CD4-positive, alpha-beta memory T cell (primary cell): ENCODE data around the gene ARFGEF2. TPM values are rescaled to one million over a fixed set of nuclear protein-coding genes. Genes with fewer than 3 reads are reported as not detected.

ENCODE experiments used
- CTCF ChIA-PET: fragments of 350-600 bp; sonication (Branson Sonifier 250); formaldehyde crosslinking; loops from one replicate; lab custom pipeline; 2021; ENCODE audit warnings: inconsistent platforms; ENCODE audit not compliant: partially characterized antibody; lab: Charles Lee
- POLR2A ChIA-PET: fragments of 350-600 bp; sonication (Branson Sonifier 250); formaldehyde crosslinking; loops from one replicate; lab custom pipeline; 2021; ENCODE audit not compliant: partially characterized antibody; lab: Charles Lee
- DNase-seq, 5 donors: peaks; one replicate each; pipeline versions ENCODE4 v3.0.0 to v3.0.0-alpha.2; 2020 to 2022; ENCODE audit warnings: mixed read lengths in 1 of 5
- H3K27ac ChIP-seq: one replicate; pipeline ENCODE4 v1.7.0; 2013; ENCODE audit warnings: low read depth, low read length
- H3K27me3 ChIP-seq: 2 replicates; pipeline ENCODE4 v1.7.0; 2013; ENCODE audit warnings: mild to moderate bottlenecking, low read length, moderate library complexity; ENCODE audit not compliant: insufficient read depth
- H3K36me3 ChIP-seq: 2 replicates; pipeline ENCODE4 v1.7.0; 2013; ENCODE audit warnings: mild to moderate bottlenecking, low read length, moderate library complexity; ENCODE audit not compliant: insufficient read depth
- H3K4me1 ChIP-seq: 2 replicates; pipeline ENCODE4 v1.7.0; 2013; ENCODE audit warnings: mild to moderate bottlenecking, low read length, moderate library complexity; ENCODE audit not compliant: insufficient read depth
- H3K4me3 ChIP-seq, 2 donors: one replicate each; pipeline ENCODE4 v1.7.0; 2013; ENCODE audit warnings: low read length in 2 of 2, mild to moderate bottlenecking in 1 of 2
- H3K9me3 ChIP-seq, 2 donors: one replicate each; pipeline ENCODE4 v1.7.0; 2013; ENCODE audit warnings: low read length in 2 of 2, control low read depth in 1 of 2; ENCODE audit not compliant: control insufficient read depth in 1 of 2
- H3K27ac Mint-ChIP-seq, 7 donors: one replicate each; pipeline ENCODE4 v1.8.0; 2020 to 2021; ENCODE audit warnings: mixed read lengths in 7 of 7, mild to moderate bottlenecking in 6 of 7, inconsistent platforms in 3 of 7, moderate library complexity in 3 of 7
- H3K27me3 Mint-ChIP-seq, 2 donors: one replicate each; pipeline ENCODE4 v1.8.0; 2020 to 2021; ENCODE audit warnings: mixed read lengths in 2 of 2
- H3K36me3 Mint-ChIP-seq, 2 donors: one replicate each; pipeline ENCODE4 v1.8.0; 2020 to 2021; ENCODE audit warnings: mixed read lengths in 2 of 2, inconsistent platforms in 1 of 2, mild to moderate bottlenecking in 1 of 2
- H3K4me1 Mint-ChIP-seq, 4 donors: one replicate each; pipeline ENCODE4 v1.8.0; 2020 to 2021; ENCODE audit warnings: mixed read lengths in 4 of 4, mild to moderate bottlenecking in 1 of 4
- H3K4me3 Mint-ChIP-seq, 8 donors: one replicate each; pipeline ENCODE4 v1.8.0; 2020 to 2021; ENCODE audit warnings: mixed read lengths in 8 of 8, mild to moderate bottlenecking in 7 of 8, moderate library complexity in 6 of 8, inconsistent platforms in 3 of 8
- H3K9me3 Mint-ChIP-seq, 8 donors: one replicate each; pipeline ENCODE4 v1.8.0; 2020 to 2021; ENCODE audit warnings: mixed read lengths in 8 of 8, mild to moderate bottlenecking in 5 of 8, inconsistent platforms in 3 of 8, moderate library complexity in 1 of 8
- intact Hi-C: fragments of 100-400 bp; cut with micrococcal nuclease; formaldehyde crosslinking; loops from one replicate; pipeline ENCODE4 v1.15.1; 2023
- polyA plus RNA-seq, 2 donors: library from polyadenylated mRNA; unstranded; fragments of 300-500 nt; fragmentation: Illumina TruSeq; gene quantifications; one replicate each; pipeline ENCODE4 v1.2.3, GENCODE V29; 2021
- total RNA-seq, 2 experiments: library from RNA; stranded (reverse); gene quantifications; one replicate each; pipeline ENCODE4 v1.2.3, GENCODE V29; 2021

Gene ARFGEF2
- total and polyA plus RNA-seq, 4 experiments from 2014 or later: 4.7 to 28.1 (median 18.4) TPM

GRCh38 chr20:48906221-48906877 lies 15.2 kb upstream of the ARFGEF2 start:
- Histone ChIP-seq H3K4me3 (no peak overlapping the region), H3K27me3 (no peaks in the 10 kb centered on the region), H3K9me3 (no peaks in the 10 kb centered on the region), H3K36me3 (no peaks in the 10 kb centered on the region), H3K27ac (no peak overlapping the region), H3K4me1 (peaks cover 11% of the 10 kb centered on the region)
- Mint-ChIP-seq H3K9me3 (peaks cover 0 to 12% (median 0%) of the 10 kb centered on the region in 8 donors), H3K4me3 (no peak overlapping the region), H3K27me3 (no peaks in the 10 kb centered on the region), H3K36me3 (no peaks in the 10 kb centered on the region), H3K27ac (peak overlapping the region in 1 of 7 donors; percentile 17), H3K4me1 (peaks cover 10 to 23% (median 15%) of the 10 kb centered on the region in 4 donors)
- CTCF ChIA-PET: interaction anchor here (1.0 to 7.4 kb wide), 7 partner anchors 10 to 271 kb away, joined by 3 to 162 read pairs (median 8); no protein-coding TSS in a partner anchor
- intact Hi-C loops: loop anchor here (5.0 kb wide), 1 partner anchor 84 kb away; no protein-coding TSS in a partner anchor
- POLR2A ChIA-PET: interaction anchor here (0.6 to 2.1 kb wide), 2 partner anchors 128 to 249 kb away, joined by 4 to 10 read pairs; no protein-coding TSS in a partner anchor
- DNase-seq: no peak

DNA sequence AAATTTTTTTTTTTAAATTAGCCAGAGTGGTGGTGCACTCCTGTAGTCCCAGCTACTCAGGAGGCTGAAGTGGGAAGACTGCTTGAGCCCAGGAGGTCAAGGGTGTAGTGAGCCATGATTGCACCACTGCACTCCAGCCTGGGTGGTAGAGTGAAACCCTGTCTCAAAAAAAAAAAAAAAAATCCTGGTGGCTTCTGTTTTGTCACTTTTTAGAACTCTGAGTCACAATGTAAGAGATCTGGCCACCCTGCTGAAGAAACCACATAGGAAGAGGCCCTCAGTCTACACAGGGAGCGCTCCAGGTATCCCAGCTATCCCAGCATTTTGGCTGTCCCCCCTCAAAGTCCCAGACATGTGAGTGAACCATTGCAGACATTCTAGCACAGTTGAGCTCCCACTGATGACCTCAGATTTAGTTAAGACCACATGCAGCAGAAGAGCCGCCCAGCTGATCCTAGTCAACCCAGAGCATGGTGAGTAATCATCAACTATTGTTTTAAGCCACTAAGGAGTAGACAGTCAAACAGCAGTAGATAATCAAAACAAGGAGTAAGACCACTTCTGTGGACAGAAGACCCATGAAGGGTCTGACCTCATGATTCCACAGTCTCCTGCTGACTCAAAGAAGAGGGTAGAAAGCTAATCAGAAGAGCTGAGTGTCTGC lies 12.7 kb upstream of the ARFGEF2 start:
- H3K36me3 Mint-ChIP-seq: no peaks in the 10 kb centered on the region
- no peaks in the 10 kb centered on the region for H3K27me3 Mint-ChIP-seq
- Histone ChIP-seq H3K27ac (no peak overlapping the region), H3K9me3 (no peaks in the 10 kb centered on the region), H3K36me3 (no peaks in the 10 kb centered on the region), H3K27me3 (no peaks in the 10 kb centered on the region), H3K4me1 (peaks cover 11% of the 10 kb centered on the region), H3K4me3 (no peak overlapping the region)
- intact Hi-C loops: loop anchor here (5.0 kb wide), 1 partner anchor 86 kb away; no protein-coding TSS in a partner anchor
- H3K4me1 Mint-ChIP-seq: peaks cover 10 to 23% (median 17%) of the 10 kb centered on the region in 4 donors
- no peak overlapping the region for H3K4me3 Mint-ChIP-seq
- CTCF ChIA-PET: interaction anchor here (0.6 to 7.4 kb wide), 7 partner anchors 14 to 1182 kb away, joined by 3 to 162 read pairs (median 3); no protein-coding TSS in a partner anchor
- H3K27ac Mint-ChIP-seq: peak overlapping the region in 3 of 7 donors; percentile 36 to 92 (median 72)
- peaks cover 0 to 12% (median 0%) of the 10 kb centered on the region in 8 donors for H3K9me3 Mint-ChIP-seq
- no peak for DNase-seq
- POLR2A ChIA-PET: no interaction called here

DNA sequence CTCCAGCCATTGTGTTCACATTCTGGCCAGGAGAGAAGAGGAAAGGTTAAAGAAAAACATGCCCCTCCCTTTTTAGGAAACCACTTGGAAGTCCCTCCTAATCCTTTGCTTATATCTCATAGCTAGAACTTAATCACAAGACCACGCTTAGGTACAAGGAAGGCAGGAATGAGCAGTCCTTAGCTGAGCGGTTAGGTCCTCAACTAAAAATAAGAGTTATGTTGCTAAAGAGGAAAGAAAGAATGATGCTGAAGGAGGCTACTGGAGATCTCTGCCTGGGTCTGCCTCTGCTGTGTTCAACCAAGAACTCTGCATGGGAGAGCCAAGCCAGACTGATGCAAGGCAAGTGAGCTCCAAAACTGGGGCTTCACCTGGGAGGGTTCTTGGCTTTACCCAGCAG lies 11.6 kb upstream of the ARFGEF2 start:
- no peak for DNase-seq
- Mint-ChIP-seq H3K4me3 (peak overlapping the region in 1 of 8 donors; percentile 39), H3K4me1 (peaks cover 7 to 17% (median 14%) of the 10 kb centered on the region in 4 donors), H3K9me3 (peaks cover 0 to 12% (median 0%) of the 10 kb centered on the region in 8 donors), H3K27ac (peak overlapping the region; percentile 23 to 92 (median 81)), H3K27me3 (no peaks in the 10 kb centered on the region), H3K36me3 (no peaks in the 10 kb centered on the region)
- ChIA-PET POLR2A (no interaction called here), CTCF (interaction anchor here (1.2 to 7.4 kb wide), 3 partner anchors 159 to 274 kb away, joined by 3 to 162 read pairs (median 7); no protein-coding TSS in a partner anchor)
- intact Hi-C loops: loop anchor here (5.0 kb wide), 1 partner anchor 88 kb away; no protein-coding TSS in a partner anchor
- Histone ChIP-seq H3K27ac (peak overlapping the region; percentile 13), H3K4me3 (no peak overlapping the region), H3K4me1 (peaks cover 6% of the 10 kb centered on the region), H3K9me3 (no peaks in the 10 kb centered on the region), H3K36me3 (no peaks in the 10 kb centered on the region), H3K27me3 (no peaks in the 10 kb centered on the region)

DNA sequence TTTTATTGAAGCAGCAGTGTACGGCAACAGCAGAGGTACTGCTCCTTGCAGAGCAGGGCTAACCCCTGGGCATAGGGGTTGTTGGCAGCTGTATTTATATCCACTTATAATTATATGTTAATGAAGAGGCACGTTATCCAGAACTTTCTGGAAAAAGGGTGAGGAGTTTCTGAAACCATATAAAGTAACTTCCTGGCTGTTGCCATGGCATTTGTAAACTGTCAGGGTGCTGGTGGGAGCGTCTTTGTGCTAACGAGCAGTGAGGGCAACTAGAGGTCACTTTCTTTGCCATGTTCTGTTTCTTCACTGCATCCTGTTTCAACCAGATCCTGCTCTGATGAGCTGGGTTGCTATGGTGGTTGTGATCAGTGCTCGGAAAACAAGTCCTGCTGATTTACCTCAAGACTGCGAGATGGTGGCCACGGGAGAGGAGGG lies 11.1 kb upstream of the ARFGEF2 start:
- Histone ChIP-seq H3K9me3 (no peaks in the 10 kb centered on the region), H3K4me1 (peaks cover 6% of the 10 kb centered on the region), H3K27ac (peak overlapping the region; percentile 27), H3K4me3 (no peak overlapping the region), H3K36me3 (no peaks in the 10 kb centered on the region), H3K27me3 (no peaks in the 10 kb centered on the region)
- peaks cover 5 to 17% (median 14%) of the 10 kb centered on the region in 4 donors for H3K4me1 Mint-ChIP-seq
- DNase-seq: peak; percentile 49 to 77 (median 69)
- no peaks in the 10 kb centered on the region for H3K36me3 Mint-ChIP-seq
- no peaks in the 10 kb centered on the region for H3K27me3 Mint-ChIP-seq
- ChIA-PET CTCF (interaction anchor here (1.2 to 7.4 kb wide), 3 partner anchors 159 to 275 kb away, joined by 3 to 162 read pairs (median 7); no protein-coding TSS in a partner anchor), POLR2A (no interaction called here)
- peak overlapping the region; percentile 73 to 95 (median 83) for H3K27ac Mint-ChIP-seq
- intact Hi-C loops: no loop called here
- peaks cover 0 to 12% (median 0%) of the 10 kb centered on the region in 8 donors for H3K9me3 Mint-ChIP-seq
- peak overlapping the region in 1 of 8 donors; percentile 39 for H3K4me3 Mint-ChIP-seq

GRCh38 chr20:48912065-48912464 lies 9.4 kb upstream of the ARFGEF2 start:
- peaks cover 6% of the 10 kb centered on the region for H3K4me1 ChIP-seq
- no peak for DNase-seq
- peaks cover 5 to 17% (median 14%) of the 10 kb centered on the region in 4 donors for H3K4me1 Mint-ChIP-seq
- H3K36me3 Mint-ChIP-seq: no peaks in the 10 kb centered on the region
- H3K9me3 Mint-ChIP-seq: peaks cover 0 to 12% (median 0%) of the 10 kb centered on the region in 8 donors
- no peak overlapping the region for H3K27ac ChIP-seq
- no peak overlapping the region for H3K4me3 ChIP-seq
- peak overlapping the region in 3 of 7 donors; percentile 24 to 75 (median 64) for H3K27ac Mint-ChIP-seq
- H3K36me3 ChIP-seq: no peaks in the 10 kb centered on the region
- H3K27me3 Mint-ChIP-seq: no peaks in the 10 kb centered on the region
- no peak overlapping the region for H3K4me3 Mint-ChIP-seq
- H3K27me3 ChIP-seq: no peaks in the 10 kb centered on the region
- POLR2A ChIA-PET: no interaction called here
- H3K9me3 ChIP-seq: no peaks in the 10 kb centered on the region
- intact Hi-C loops: no loop called here
- CTCF ChIA-PET: no interaction called here

DNA sequence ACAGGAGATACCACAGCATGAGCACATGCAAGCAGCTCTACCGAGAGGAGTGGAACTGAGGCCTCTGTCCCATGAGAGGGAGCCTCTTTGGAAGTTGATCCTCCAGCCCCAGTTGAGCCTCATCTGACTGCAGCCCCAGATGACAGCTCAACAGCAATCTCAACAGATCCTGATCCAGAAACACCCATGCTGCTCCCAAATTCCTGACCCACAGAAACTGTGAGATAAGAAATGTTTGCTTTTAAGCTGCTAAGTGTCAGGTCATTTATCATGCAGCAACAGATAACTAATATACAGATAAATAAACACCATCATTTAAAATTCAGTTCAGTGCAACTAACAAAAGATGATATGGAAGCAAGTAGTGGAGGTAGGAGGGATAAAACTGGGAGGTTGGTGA lies 4.8 kb upstream of the ARFGEF2 start:
- no peak overlapping the region for H3K27ac ChIP-seq
- POLR2A ChIA-PET: no interaction called here
- H3K36me3 ChIP-seq: no peaks in the 10 kb centered on the region
- H3K4me3 ChIP-seq: no peak overlapping the region
- intact Hi-C loops: no loop called here
- DNase-seq: no peak
- no peak overlapping the region for H3K4me3 Mint-ChIP-seq
- H3K27ac Mint-ChIP-seq: peak overlapping the region in 3 of 7 donors; percentile 3 to 79 (median 54)
- peaks cover 0 to 3% of the 10 kb centered on the region in 2 donors for H3K36me3 Mint-ChIP-seq
- H3K9me3 ChIP-seq: no peaks in the 10 kb centered on the region
- H3K4me1 Mint-ChIP-seq: peaks cover 7 to 19% (median 14%) of the 10 kb centered on the region in 4 donors
- H3K27me3 Mint-ChIP-seq: no peaks in the 10 kb centered on the region
- no peaks in the 10 kb centered on the region for H3K27me3 ChIP-seq
- peaks cover 11% of the 10 kb centered on the region for H3K4me1 ChIP-seq
- CTCF ChIA-PET: interaction anchor here (1.6 kb wide), 1 partner anchor 11 kb away, joined by 8 read pairs; no protein-coding TSS in a partner anchor
- H3K9me3 Mint-ChIP-seq: no peaks in the 10 kb centered on the region
